D721Med (cell line): ENCODE results near the gene KIF6.
A peak's percentile ranks its signal among the peaks of the same experiment; 100 is the strongest.

Source experiments
- DNase-seq: peaks from one replicate; pipeline ENCODE4 v3.0.0; 2011; ENCODE audit warnings: low spot score; ENCODE audit not compliant: insufficient read length
- FAIRE-seq: peaks from 2 replicates; lab custom pipeline; 2011; peaks lifted over from hg19 to GRCh38; lab: Jason Lieb, UNC
- CTCF ChIP-seq: IDR thresholded peaks from 2 replicates; pipeline ENCODE4 v1.5.1; 2012; ENCODE audit warnings: mild to moderate bottlenecking, control low read depth; ENCODE audit not compliant: insufficient read depth; ENCODE audit errors: missing control alignments

KIF6 gene

GRCh38 chr6:39378175-39378959 lies 346.8 kb downstream of the KIF6 start:
- no peak for FAIRE-seq
- no peak for DNase-seq

GRCh38 chr6:39377539-39377950 lies 347.7 kb downstream of the KIF6 start:
- DNase-seq, result peak; percentile 42
- no peak for FAIRE-seq
- TF ChIP-seq CTCF, result peak; percentile 68

More at GRCh38 chr6:39378175-39378959, 346.8 kb downstream of the KIF6 start:
- TF ChIP-seq CTCF, result no peak

GRCh38 chr6:39375405-39375804 lies 349.8 kb downstream of the KIF6 start:
- no peak for FAIRE-seq
- no peak for TF ChIP-seq CTCF
- no peak for DNase-seq

- DNase-seq (no peak), FAIRE-seq (no peak)
- TF ChIP-seq CTCF, result no peak
Observed at GRCh38 chr6:39370390-39370789, 354.8 kb downstream of the KIF6 start.

- TF ChIP-seq CTCF, result no peak
- no peak for DNase-seq
- no peak for FAIRE-seq
Observed at GRCh38 chr6:39369987-39370386, 355.2 kb downstream of the KIF6 start.

GRCh38 chr6:39367700-39368099 lies 357.5 kb downstream of the KIF6 start:
- FAIRE-seq (no peak), DNase-seq (no peak)
- TF ChIP-seq CTCF, result no peak

- FAIRE-seq (no peak), DNase-seq (no peak)
- no peak for TF ChIP-seq CTCF
Observed at GRCh38 chr6:39366931-39367618, 358.1 kb downstream of the KIF6 start.
